ENCODE measurements around the gene HIF1AN.

The HIF1AN gene

GRCh38 chr10:100501423-100501822, 34.3 kb upstream of the HIF1AN start:
- FAIRE-seq: no peak
- no peak for TF ChIP-seq CTCF (IDR thresholded peaks at IDR 0.05; ENCODE audit: insufficient read depth, missing control alignments)
- no peak for DNase-seq (ENCODE audit: insufficient read length, low spot score)

GRCh38 chr10:100502926-100503494, 32.7 kb upstream of the HIF1AN start:
- no peak for TF ChIP-seq CTCF (IDR thresholded peaks at IDR 0.05; ENCODE audit: insufficient read depth, missing control alignments)
- no peak for FAIRE-seq
- DNase-seq (ENCODE audit: insufficient read length, low spot score): no peak

GRCh38 chr10:100504096-100504495, 31.6 kb upstream of the HIF1AN start:
- DNase-seq (ENCODE audit: insufficient read length, low spot score) (no peak), FAIRE-seq (no peak)
- no peak for TF ChIP-seq CTCF (IDR thresholded peaks at IDR 0.05; ENCODE audit: insufficient read depth, missing control alignments)

- DNase-seq (ENCODE audit: insufficient read length, low spot score) (no peak), FAIRE-seq (no peak)
- no peak for TF ChIP-seq CTCF (IDR thresholded peaks at IDR 0.05; ENCODE audit: insufficient read depth, missing control alignments)
These were observed 30.6 kb upstream of the HIF1AN start for GRCh38 chr10:100505164-100505563.

- TF ChIP-seq CTCF (IDR thresholded peaks at IDR 0.05; ENCODE audit: insufficient read depth, missing control alignments): no peak
- no peak for DNase-seq (ENCODE audit: insufficient read length, low spot score)
- no peak for FAIRE-seq
These were observed 29.0 kb upstream of the HIF1AN start for GRCh38 chr10:100506596-100507356.

DNA sequence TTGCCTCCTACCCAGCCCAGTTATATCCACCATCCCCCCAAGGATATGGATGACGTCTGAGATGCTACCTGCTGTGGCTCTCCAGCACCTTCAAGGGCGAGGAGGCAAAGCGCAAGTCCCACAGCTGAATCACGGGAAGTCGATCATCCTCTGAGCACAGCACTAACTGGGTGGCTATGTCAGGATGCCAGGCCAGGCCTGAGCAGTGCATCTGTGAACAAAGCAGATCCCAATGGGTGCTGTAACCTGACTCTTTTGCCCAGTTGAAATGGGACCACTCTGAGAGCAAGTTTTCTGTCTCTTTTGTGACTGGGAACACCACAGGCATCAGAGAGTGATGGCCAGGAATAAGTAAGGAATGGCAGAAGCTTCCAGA, 28.4 kb upstream of the HIF1AN start:
- no peak for FAIRE-seq
- no peak for TF ChIP-seq CTCF (IDR thresholded peaks at IDR 0.05; ENCODE audit: insufficient read depth, missing control alignments)
- no peak for DNase-seq (ENCODE audit: insufficient read length, low spot score)

DNA sequence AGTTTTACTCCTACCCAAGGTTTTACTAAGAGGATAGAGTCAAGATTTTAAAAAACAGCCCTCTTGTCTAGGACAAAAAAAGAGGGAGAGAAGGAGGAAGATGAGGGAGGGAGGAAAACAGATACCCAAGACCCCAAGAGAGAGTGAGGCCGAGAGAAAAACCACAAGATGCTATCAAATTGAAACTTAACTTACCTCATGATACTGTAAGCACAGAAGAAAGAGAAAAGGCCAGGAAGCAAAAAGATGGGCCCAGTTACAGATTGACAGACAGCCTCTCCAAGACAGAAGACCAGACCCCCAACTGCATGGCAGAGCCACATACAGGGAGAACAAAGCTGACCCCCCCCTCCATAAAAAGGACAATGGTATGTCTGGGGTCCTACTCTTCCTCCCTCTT, 27.5 kb upstream of the HIF1AN start:
- DNase-seq (ENCODE audit: insufficient read length, low spot score) (no peak), FAIRE-seq (no peak)
- TF ChIP-seq CTCF (IDR thresholded peaks at IDR 0.05; ENCODE audit: insufficient read depth, missing control alignments): no peak

Measured in D721Med (cell line).